ENCODE results near the gene GRIK3. TPM values are rescaled to one million over a fixed set of nuclear protein-coding genes. Genes with fewer than 3 reads are reported as not detected.

Gene GRIK3
- total RNA-seq, 1 experiment from 2014 or later = not detected

DNA sequence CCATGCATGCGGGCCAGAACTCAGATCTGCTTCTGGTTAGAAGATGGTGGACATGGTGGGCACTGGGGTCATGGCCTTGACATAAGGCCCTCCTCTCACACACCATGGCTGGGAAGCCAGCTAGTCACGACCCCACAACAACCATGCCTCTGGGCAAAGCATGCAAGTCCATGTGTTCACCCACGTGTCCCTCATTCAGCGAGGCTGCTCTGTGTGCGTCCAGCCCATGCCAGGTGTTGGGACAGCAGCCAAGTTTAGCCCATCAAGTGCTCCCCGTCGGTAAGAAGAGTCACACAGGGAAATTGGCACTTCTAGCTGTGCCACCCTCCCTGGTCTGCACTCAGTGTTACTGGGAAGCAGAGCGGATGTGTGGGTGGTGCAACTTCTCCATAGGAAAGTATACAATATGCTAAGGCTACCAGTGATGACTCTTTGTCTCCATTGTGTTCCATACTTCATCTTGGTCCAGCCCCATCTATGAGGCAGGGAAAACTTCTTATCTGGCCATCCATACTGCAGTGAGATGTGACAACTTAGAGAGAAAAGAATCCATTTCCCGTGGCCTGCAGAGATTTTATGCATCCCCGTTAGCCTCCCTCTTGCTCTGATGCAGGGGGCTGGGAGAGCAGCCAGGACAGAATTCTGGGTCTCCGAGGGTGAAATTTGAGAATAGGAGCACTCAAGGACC is 198.0 kb downstream of the GRIK3 start:
- H3K9me2 ChIP-seq (replicated peaks; ENCODE audit: low read length) = no peaks in the 10 kb centered on the region
- no peaks in the 10 kb centered on the region for H3K36me3 ChIP-seq (ENCODE audit: low read depth, low read length)
- H3K79me2 ChIP-seq (ENCODE audit: low read length) = no peaks in the 10 kb centered on the region
- no peaks in the 10 kb centered on the region for H3F3A ChIP-seq (ENCODE audit: low read length, unreplicated experiment)
- no peak overlapping the region for H2AFZ ChIP-seq (ENCODE audit: low read length)
- no peaks in the 10 kb centered on the region for H4K20me1 ChIP-seq (ENCODE audit: low read length)
- H3K4me2 ChIP-seq (ENCODE audit: low read length) = no peak overlapping the region
- ChIA-PET POLR2A (ENCODE audit: unreplicated experiment) (no interaction called here), CTCF (no interaction called here)
- no peak overlapping the region for H3K4me3 ChIP-seq (ENCODE audit: low read length)
- ATAC-seq = no peak
- no peak for TF ChIP-seq EZH2 (IDR thresholded peaks at IDR 0.05; ENCODE audit: low read length, unreplicated experiment)
- TF ChIP-seq EZH2phosphoT487 (IDR thresholded peaks at IDR 0.05; ENCODE audit: borderline replicate concordance, low read length) = no peak
- TF ChIP-seq, protein P1, sequence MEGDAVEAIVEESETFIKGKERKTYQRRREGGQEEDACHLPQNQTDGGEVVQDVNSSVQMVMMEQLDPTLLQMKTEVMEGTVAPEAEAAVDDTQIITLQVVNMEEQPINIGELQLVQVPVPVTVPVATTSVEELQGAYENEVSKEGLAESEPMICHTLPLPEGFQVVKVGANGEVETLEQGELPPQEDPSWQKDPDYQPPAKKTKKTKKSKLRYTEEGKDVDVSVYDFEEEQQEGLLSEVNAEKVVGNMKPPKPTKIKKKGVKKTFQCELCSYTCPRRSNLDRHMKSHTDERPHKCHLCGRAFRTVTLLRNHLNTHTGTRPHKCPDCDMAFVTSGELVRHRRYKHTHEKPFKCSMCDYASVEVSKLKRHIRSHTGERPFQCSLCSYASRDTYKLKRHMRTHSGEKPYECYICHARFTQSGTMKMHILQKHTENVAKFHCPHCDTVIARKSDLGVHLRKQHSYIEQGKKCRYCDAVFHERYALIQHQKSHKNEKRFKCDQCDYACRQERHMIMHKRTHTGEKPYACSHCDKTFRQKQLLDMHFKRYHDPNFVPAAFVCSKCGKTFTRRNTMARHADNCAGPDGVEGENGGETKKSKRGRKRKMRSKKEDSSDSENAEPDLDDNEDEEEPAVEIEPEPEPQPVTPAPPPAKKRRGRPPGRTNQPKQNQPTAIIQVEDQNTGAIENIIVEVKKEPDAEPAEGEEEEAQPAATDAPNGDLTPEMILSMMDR (conservative IDR thresholded peaks at IDR 0.05; ENCODE audit: low read depth, low read length) = no peak
- no TSS peak for BruUV-seq (replicated peaks)
- no peak overlapping the region for H3K9ac ChIP-seq (ENCODE audit: low read length)
- H3K27me3 ChIP-seq (ENCODE audit: low read length) = peaks cover 54% of the 10 kb centered on the region
- intact Hi-C loops (cut with micrococcal nuclease) = no loop called here
- no peak overlapping the region for H3K27ac ChIP-seq (ENCODE audit: low read length)
- no peaks in the 10 kb centered on the region for H3K4me1 ChIP-seq (ENCODE audit: insufficient read depth, low read length)
- no peak for DNase-seq
- H3K9me3 ChIP-seq (ENCODE audit: low read length) = no peaks in the 10 kb centered on the region

DNA sequence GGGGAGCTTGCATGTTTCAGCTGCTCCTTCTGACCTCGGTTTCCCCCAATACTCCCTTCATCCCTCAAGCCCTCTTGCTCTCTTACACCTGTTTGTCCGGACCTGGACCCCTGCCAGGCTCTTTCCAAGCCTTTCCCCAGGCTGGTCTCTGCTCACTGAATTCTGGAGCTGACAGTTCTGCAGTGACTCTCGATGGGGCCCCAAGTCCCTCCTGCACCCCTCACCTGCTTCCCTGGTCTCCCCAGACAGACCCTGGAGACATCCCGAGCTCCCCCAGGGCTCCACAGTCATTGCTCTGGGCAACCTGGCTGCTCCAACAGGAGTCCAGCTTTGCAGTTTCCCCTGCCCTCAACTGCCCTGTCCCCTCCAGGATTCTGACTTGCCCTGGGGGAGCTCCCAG is 198.6 kb downstream of the GRIK3 start:
- ATAC-seq (no peak), DNase-seq (no peak)
- Histone ChIP-seq H3F3A (ENCODE audit: low read length, unreplicated experiment) (no peaks in the 10 kb centered on the region), H3K4me2 (ENCODE audit: low read length) (no peak overlapping the region), H3K9ac (ENCODE audit: low read length) (no peak overlapping the region), H3K4me1 (ENCODE audit: insufficient read depth, low read length) (no peaks in the 10 kb centered on the region), H3K4me3 (ENCODE audit: low read length) (no peak overlapping the region), H4K20me1 (ENCODE audit: low read length) (no peaks in the 10 kb centered on the region), H3K79me2 (ENCODE audit: low read length) (no peaks in the 10 kb centered on the region), H3K36me3 (ENCODE audit: low read depth, low read length) (no peaks in the 10 kb centered on the region), H3K9me3 (ENCODE audit: low read length) (no peaks in the 10 kb centered on the region), H3K27me3 (ENCODE audit: low read length) (peaks cover 57% of the 10 kb centered on the region), H3K27ac (ENCODE audit: low read length) (no peak overlapping the region), H2AFZ (ENCODE audit: low read length) (no peak overlapping the region), H3K9me2 (replicated peaks; ENCODE audit: low read length) (no peaks in the 10 kb centered on the region)
- TF ChIP-seq EZH2 (IDR thresholded peaks at IDR 0.05; ENCODE audit: low read length, unreplicated experiment) = no peak
- TF ChIP-seq, protein P1 (conservative IDR thresholded peaks at IDR 0.05; ENCODE audit: low read depth, low read length) = no peak
- no TSS peak for BruUV-seq (replicated peaks)
- ChIA-PET POLR2A (ENCODE audit: unreplicated experiment) (no interaction called here), CTCF (no interaction called here)
- intact Hi-C loops (cut with micrococcal nuclease) = no loop called here

DNA sequence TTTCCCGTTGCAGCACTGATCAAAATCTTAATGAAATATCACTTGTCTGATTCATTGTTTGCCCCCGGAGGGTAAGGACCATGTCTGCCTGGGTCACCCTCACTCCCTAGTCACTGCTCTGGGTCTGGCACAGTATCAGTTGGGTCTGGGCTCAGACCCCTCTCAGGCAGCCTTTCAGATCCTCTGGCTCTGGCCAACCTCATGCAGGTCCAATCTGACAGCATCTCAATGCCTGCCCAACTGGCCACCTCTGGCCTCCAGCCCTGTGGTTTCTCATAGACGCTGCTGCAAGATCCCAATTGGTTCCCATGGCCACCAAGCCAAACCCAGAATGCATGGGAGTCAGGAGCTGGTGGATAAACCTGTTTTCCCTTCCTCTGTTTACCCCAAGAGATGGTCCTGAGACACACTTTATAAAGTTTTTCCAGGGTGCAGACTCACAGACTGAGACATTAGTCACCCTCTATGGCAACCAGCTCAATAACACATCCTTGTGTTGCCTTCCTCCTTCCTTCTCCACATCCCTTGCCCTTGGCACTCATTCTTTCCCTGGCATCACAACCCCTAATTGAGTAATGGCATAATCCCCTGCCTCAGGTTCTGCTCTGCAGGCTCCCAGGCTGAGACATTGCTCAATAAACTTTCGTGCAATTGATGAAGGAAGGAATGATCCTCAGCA is 199.2 kb downstream of the GRIK3 start:
- CTCF ChIA-PET = no interaction called here
- intact Hi-C loops (cut with micrococcal nuclease) = no loop called here
- ATAC-seq = no peak

More for the DNA sequence above, 199.2 kb downstream of the GRIK3 start:
- Histone ChIP-seq H3F3A (ENCODE audit: low read length, unreplicated experiment) (no peaks in the 10 kb centered on the region), H3K9me3 (ENCODE audit: low read length) (no peaks in the 10 kb centered on the region), H3K4me3 (ENCODE audit: low read length) (no peak overlapping the region), H3K4me1 (ENCODE audit: insufficient read depth, low read length) (no peaks in the 10 kb centered on the region), H3K36me3 (ENCODE audit: low read depth, low read length) (no peaks in the 10 kb centered on the region), H3K4me2 (ENCODE audit: low read length) (no peak overlapping the region), H2AFZ (ENCODE audit: low read length) (no peak overlapping the region), H3K9ac (ENCODE audit: low read length) (no peak overlapping the region), H4K20me1 (ENCODE audit: low read length) (no peaks in the 10 kb centered on the region), H3K79me2 (ENCODE audit: low read length) (no peaks in the 10 kb centered on the region), H3K9me2 (replicated peaks; ENCODE audit: low read length) (no peaks in the 10 kb centered on the region), H3K27me3 (ENCODE audit: low read length) (peaks cover 59% of the 10 kb centered on the region), H3K27ac (ENCODE audit: low read length) (no peak overlapping the region)
- POLR2A ChIA-PET (ENCODE audit: unreplicated experiment) = no interaction called here
- DNase-seq = no peak
- BruUV-seq (replicated peaks) = no TSS peak
- TF ChIP-seq EZH2 (IDR thresholded peaks at IDR 0.05; ENCODE audit: low read length, unreplicated experiment) (no peak), EZH2phosphoT487 (IDR thresholded peaks at IDR 0.05; ENCODE audit: borderline replicate concordance, low read length) (no peak)
- TF ChIP-seq, protein P1 (conservative IDR thresholded peaks at IDR 0.05; ENCODE audit: low read depth, low read length) = no peak
